Measurements from ENCODE around the gene ST14. TPM values are rescaled to one million over a fixed set of nuclear protein-coding genes. Genes with fewer than 3 reads are reported as not detected.

The ST14 gene
- total RNA-seq, 4 donors from 2014 or later, result 104 to 469 (median 424) TPM

GRCh38 chr11:130179396-130180306 is 20.1 kb downstream of the ST14 start:
- peak overlapping the region; percentile 74 to 97 (median 93) for H3K27ac ChIP-seq
- peak overlapping the region in 2 of 4 donors; percentile 21 to 25 for H3K4me3 ChIP-seq
- H3K4me1 ChIP-seq, result peaks cover 3 to 53% (median 26%) of the 10 kb centered on the region in 4 donors
- H3K27me3 ChIP-seq, result no peaks in the 10 kb centered on the region
- TF ChIP-seq POLR2A (IDR thresholded peaks at IDR 0.05), result peak in 1 of 2 donors; percentile 60
- no peak for TF ChIP-seq CTCF (IDR thresholded peaks at IDR 0.05)
- H3K36me3 ChIP-seq, result no peaks in the 10 kb centered on the region
- H3K9me3 ChIP-seq, result no peaks in the 10 kb centered on the region
- peak in 2 of 3 donors; percentile 81 to 83 for DNase-seq

GRCh38 chr11:130180491-130180890 is 20.9 kb downstream of the ST14 start:
- no peaks in the 10 kb centered on the region for H3K9me3 ChIP-seq
- H3K27ac ChIP-seq, result peak overlapping the region; percentile 74 to 97 (median 93)
- no peak for TF ChIP-seq POLR2A (IDR thresholded peaks at IDR 0.05)
- no peak for TF ChIP-seq CTCF (IDR thresholded peaks at IDR 0.05)
- H3K4me3 ChIP-seq, result peak overlapping the region in 2 of 4 donors; percentile 25 to 33
- no peaks in the 10 kb centered on the region for H3K27me3 ChIP-seq
- H3K4me1 ChIP-seq, result peaks cover 3 to 53% (median 26%) of the 10 kb centered on the region in 4 donors
- DNase-seq, result no peak
- H3K36me3 ChIP-seq, result no peaks in the 10 kb centered on the region

- DNase-seq, result no peak
- TF ChIP-seq CTCF (IDR thresholded peaks at IDR 0.05), result no peak
- TF ChIP-seq POLR2A (IDR thresholded peaks at IDR 0.05), result no peak
- H3K4me1 ChIP-seq, result peaks cover 3 to 56% (median 26%) of the 10 kb centered on the region in 4 donors
These were observed 21.3 kb downstream of the ST14 start for GRCh38 chr11:130180896-130181294.

GRCh38 chr11:130181295-130182272 is 22.0 kb downstream of the ST14 start:
- Histone ChIP-seq H3K9me3 (no peaks in the 10 kb centered on the region), H3K27me3 (no peaks in the 10 kb centered on the region), H3K36me3 (no peaks in the 10 kb centered on the region), H3K4me1 (peaks cover 3 to 61% (median 26%) of the 10 kb centered on the region in 4 donors), H3K27ac (peak overlapping the region; percentile 74 to 97 (median 93)), H3K4me3 (peak overlapping the region in 2 of 4 donors; percentile 25 to 33)
- TF ChIP-seq CTCF (IDR thresholded peaks at IDR 0.05), result no peak
- peak; percentile 37 to 59 for TF ChIP-seq POLR2A (IDR thresholded peaks at IDR 0.05)
- peak; percentile 76 to 91 (median 81) for DNase-seq

More at GRCh38 chr11:130180896-130181294, 21.3 kb downstream of the ST14 start:
- no peaks in the 10 kb centered on the region for H3K27me3 ChIP-seq
- peak overlapping the region; percentile 74 to 97 (median 93) for H3K27ac ChIP-seq
- H3K36me3 ChIP-seq, result no peaks in the 10 kb centered on the region
- no peaks in the 10 kb centered on the region for H3K9me3 ChIP-seq
- peak overlapping the region in 2 of 4 donors; percentile 25 to 33 for H3K4me3 ChIP-seq

Measured in Peyer's patch (tissue), 4 donors.